HFFc6 (cell line): ENCODE data around the gene ADRA2C. TPM values are rescaled to one million over a fixed set of nuclear protein-coding genes. Genes with fewer than 3 reads are reported as not detected.

Experiments
- DNase-seq: peaks from one replicate; pipeline ENCODE4 v3.0.0-alpha.2; 2018
- H3K27ac Mint-ChIP-seq: 2 replicates; pipeline ENCODE4 v1.8.0; 2020; ENCODE audit warnings: mild to moderate bottlenecking, mixed read lengths
- H3K27me3 Mint-ChIP-seq: 2 replicates; pipeline ENCODE4 v1.8.0; 2021; ENCODE audit warnings: mild to moderate bottlenecking, moderate library complexity, mixed read lengths; ENCODE audit not compliant: insufficient read depth
- H3K36me3 Mint-ChIP-seq: 2 replicates; pipeline ENCODE4 v1.8.0; 2021; ENCODE audit warnings: low read depth, mixed read lengths
- H3K4me1 Mint-ChIP-seq: 2 replicates; pipeline ENCODE4 v1.8.0; 2020; ENCODE audit warnings: low read depth, mixed read lengths
- H3K4me3 Mint-ChIP-seq: 2 replicates; pipeline ENCODE4 v1.8.0; 2020; ENCODE audit warnings: mild to moderate bottlenecking, moderate library complexity, mixed read lengths
- H3K9me3 Mint-ChIP-seq: 2 replicates; pipeline ENCODE4 v1.8.0; 2020; ENCODE audit warnings: mild to moderate bottlenecking, mixed read lengths
- total RNA-seq, 6 experiments: library from RNA; stranded (reverse); fragmentation: NEBNext Ultra II Directional; extraction: Animal tissue kit (Norgen Biotek cat#: 25700); gene quantifications; 2 replicates in 1 of 6; 3 replicates in 5 of 6; pipeline ENCODE4 v1.2.3, GENCODE V29; 2021
- TF ChIP-seq, protein P1 (sequence below): fragments of 200-600 bp; sonication (generic); IDR thresholded peaks from 2 replicates; pipeline ENCODE4 v1.5.0; 2021; ENCODE audit warnings: antibody characterized with exemption, mild to moderate bottlenecking

ADRA2C gene
- total RNA-seq, 6 experiments from 2014 or later = 0.23 to 0.43 (median 0.26) TPM

- TF ChIP-seq, protein P1, sequence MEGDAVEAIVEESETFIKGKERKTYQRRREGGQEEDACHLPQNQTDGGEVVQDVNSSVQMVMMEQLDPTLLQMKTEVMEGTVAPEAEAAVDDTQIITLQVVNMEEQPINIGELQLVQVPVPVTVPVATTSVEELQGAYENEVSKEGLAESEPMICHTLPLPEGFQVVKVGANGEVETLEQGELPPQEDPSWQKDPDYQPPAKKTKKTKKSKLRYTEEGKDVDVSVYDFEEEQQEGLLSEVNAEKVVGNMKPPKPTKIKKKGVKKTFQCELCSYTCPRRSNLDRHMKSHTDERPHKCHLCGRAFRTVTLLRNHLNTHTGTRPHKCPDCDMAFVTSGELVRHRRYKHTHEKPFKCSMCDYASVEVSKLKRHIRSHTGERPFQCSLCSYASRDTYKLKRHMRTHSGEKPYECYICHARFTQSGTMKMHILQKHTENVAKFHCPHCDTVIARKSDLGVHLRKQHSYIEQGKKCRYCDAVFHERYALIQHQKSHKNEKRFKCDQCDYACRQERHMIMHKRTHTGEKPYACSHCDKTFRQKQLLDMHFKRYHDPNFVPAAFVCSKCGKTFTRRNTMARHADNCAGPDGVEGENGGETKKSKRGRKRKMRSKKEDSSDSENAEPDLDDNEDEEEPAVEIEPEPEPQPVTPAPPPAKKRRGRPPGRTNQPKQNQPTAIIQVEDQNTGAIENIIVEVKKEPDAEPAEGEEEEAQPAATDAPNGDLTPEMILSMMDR = no peak
- H3K9me3 Mint-ChIP-seq = no peaks in the 10 kb centered on the region
Observed at GRCh38 chr4:3775005-3775404, 8.8 kb downstream of the ADRA2C start.

GRCh38 chr4:3775576-3775975, 9.4 kb downstream of the ADRA2C start:
- no peaks in the 10 kb centered on the region for H3K4me1 Mint-ChIP-seq
- H3K4me3 Mint-ChIP-seq = no peak overlapping the region
- TF ChIP-seq, protein P1 = no peak
- no peaks in the 10 kb centered on the region for H3K36me3 Mint-ChIP-seq
- H3K27me3 Mint-ChIP-seq = peaks cover 50% of the 10 kb centered on the region
- DNase-seq = no peak
- no peaks in the 10 kb centered on the region for H3K9me3 Mint-ChIP-seq
- H3K27ac Mint-ChIP-seq = no peak overlapping the region

More at GRCh38 chr4:3775005-3775404, 8.8 kb downstream of the ADRA2C start:
- Mint-ChIP-seq H3K27me3 (peaks cover 50% of the 10 kb centered on the region), H3K36me3 (no peaks in the 10 kb centered on the region), H3K4me3 (no peak overlapping the region), H3K4me1 (no peaks in the 10 kb centered on the region), H3K27ac (no peak overlapping the region)
- no peak for DNase-seq

DNA sequence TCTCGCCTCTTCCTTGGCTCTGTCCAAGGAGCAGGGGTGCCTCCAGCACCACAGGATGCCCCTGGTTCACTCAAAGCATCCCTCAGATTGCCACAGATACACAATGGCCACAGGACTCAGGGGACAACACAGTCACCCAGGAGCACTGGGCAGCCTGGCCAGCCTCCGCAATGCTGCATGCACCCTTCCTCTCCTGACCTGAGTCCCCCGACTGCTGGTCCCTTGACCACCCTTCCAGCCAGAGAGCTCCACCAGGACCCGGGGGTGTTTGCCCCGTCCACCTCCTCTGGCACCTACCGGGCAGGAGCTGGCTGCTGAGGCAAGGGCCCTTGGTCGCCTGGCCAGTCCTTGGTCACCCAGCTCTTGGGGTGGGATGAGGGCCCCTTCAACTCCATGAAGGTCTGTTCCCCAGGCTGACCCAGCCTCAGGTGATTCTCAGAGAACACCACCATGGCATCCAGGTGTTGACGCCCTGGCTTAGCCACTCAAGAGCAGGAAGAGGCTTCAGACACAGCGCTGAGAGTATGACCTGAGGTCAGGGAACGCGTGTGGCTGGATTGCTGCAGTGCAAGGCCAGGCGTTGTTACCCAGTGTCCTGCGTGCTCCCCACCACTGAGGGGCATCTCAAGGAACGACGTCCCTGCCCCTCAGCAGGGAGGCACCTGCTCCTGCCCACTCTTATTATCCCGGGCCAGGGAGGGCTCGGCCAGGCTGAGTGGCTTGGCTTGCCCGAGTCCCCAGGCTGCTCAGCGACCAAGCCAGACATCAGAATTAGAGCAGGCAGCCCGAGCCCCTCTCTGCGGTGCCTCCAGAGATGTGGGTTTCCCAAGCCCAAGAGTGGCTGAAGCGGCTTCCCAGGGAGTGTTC, 10.2 kb downstream of the ADRA2C start:
- no peak overlapping the region for H3K4me3 Mint-ChIP-seq
- H3K4me1 Mint-ChIP-seq = no peaks in the 10 kb centered on the region
- H3K9me3 Mint-ChIP-seq = peaks cover 5% of the 10 kb centered on the region; the same call in 1 of the 2 replicates
- no peak for DNase-seq
- H3K27ac Mint-ChIP-seq = no peak overlapping the region
- TF ChIP-seq, protein P1 = no peak
- no peaks in the 10 kb centered on the region for H3K36me3 Mint-ChIP-seq
- peaks cover 42% of the 10 kb centered on the region for H3K27me3 Mint-ChIP-seq

GRCh38 chr4:3777033-3777390, 10.8 kb downstream of the ADRA2C start:
- Mint-ChIP-seq H3K4me1 (no peaks in the 10 kb centered on the region), H3K9me3 (peaks cover 6% of the 10 kb centered on the region; the same call in 1 of the 2 replicates), H3K27ac (no peak overlapping the region), H3K36me3 (no peaks in the 10 kb centered on the region), H3K4me3 (no peak overlapping the region), H3K27me3 (peaks cover 38% of the 10 kb centered on the region)
- no peak for DNase-seq
- TF ChIP-seq, protein P1 = no peak

DNA sequence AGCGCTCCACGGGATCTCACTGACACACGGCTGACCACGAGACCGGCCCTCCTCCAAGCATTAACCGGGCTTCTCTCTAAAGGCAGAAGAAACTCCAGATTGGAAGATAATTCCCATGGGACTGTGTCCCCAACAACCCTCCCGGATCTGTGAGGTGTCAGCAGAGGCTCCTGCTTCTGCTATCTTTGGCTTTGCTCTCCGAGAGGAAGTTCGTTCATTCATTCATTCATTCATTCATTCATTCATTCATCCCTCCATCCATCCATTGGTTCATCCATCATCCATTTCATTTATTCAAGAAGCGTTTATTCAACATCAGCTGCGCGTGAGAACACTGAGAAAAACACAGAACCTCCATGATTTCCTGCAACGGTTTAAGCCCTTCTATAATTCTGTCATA, 11.5 kb downstream of the ADRA2C start:
- Mint-ChIP-seq H3K27me3 (peaks cover 38% of the 10 kb centered on the region), H3K9me3 (peaks cover 6% of the 10 kb centered on the region; the same call in 1 of the 2 replicates), H3K36me3 (no peaks in the 10 kb centered on the region), H3K4me3 (no peak overlapping the region), H3K4me1 (no peaks in the 10 kb centered on the region), H3K27ac (no peak overlapping the region)
- TF ChIP-seq, protein P1 = no peak
- no peak for DNase-seq
